ENCODE measurements around the gene SARDH. TPM values are rescaled to one million over a fixed set of nuclear protein-coding genes. Genes with fewer than 3 reads are reported as not detected.
"Not testable (repeated sequence)": the region's sequence is repeated elsewhere in the genome, so short reads cannot be mapped to it uniquely, and the experiment has no call there.

Gene SARDH
- total RNA-seq, 1 donor: 4.7 TPM

- Histone ChIP-seq H3K4me1 (ENCODE audit: insufficient read depth, low read length) (no peaks in the 10 kb centered on the region), H3K27me3 (ENCODE audit: insufficient read depth, low read length) (no peaks in the 10 kb centered on the region), H3K9me3 (ENCODE audit: low read depth, low read length) (peaks cover 6% of the 10 kb centered on the region), H3K4me3 (ENCODE audit: low read length) (no peak overlapping the region)
Measured at GRCh38 chr9:133769511-133770075, 31.4 kb upstream of the SARDH start.

GRCh38 chr9:133768859-133769510 is 30.8 kb upstream of the SARDH start:
- H3K4me1 ChIP-seq (ENCODE audit: insufficient read depth, low read length): no peaks in the 10 kb centered on the region
- H3K4me3 ChIP-seq (ENCODE audit: low read length): no peak overlapping the region
- H3K9me3 ChIP-seq (ENCODE audit: low read depth, low read length): peaks cover 6% of the 10 kb centered on the region
- H3K27me3 ChIP-seq (ENCODE audit: insufficient read depth, low read length): no peaks in the 10 kb centered on the region

GRCh38 chr9:133768371-133768858 is 30.3 kb upstream of the SARDH start:
- Histone ChIP-seq H3K4me1 (ENCODE audit: insufficient read depth, low read length) (no peaks in the 10 kb centered on the region), H3K9me3 (ENCODE audit: low read depth, low read length) (peaks cover 6% of the 10 kb centered on the region), H3K4me3 (ENCODE audit: low read length) (no peak overlapping the region), H3K27me3 (ENCODE audit: insufficient read depth, low read length) (no peaks in the 10 kb centered on the region)

GRCh38 chr9:133767625-133768024 is 29.5 kb upstream of the SARDH start:
- H3K9me3 ChIP-seq (ENCODE audit: low read depth, low read length): peaks cover 6% of the 10 kb centered on the region
- H3K4me3 ChIP-seq (ENCODE audit: low read length): no peak overlapping the region
- H3K4me1 ChIP-seq (ENCODE audit: insufficient read depth, low read length): no peaks in the 10 kb centered on the region
- H3K27me3 ChIP-seq (ENCODE audit: insufficient read depth, low read length): no peaks in the 10 kb centered on the region

- H3K9me3 ChIP-seq (ENCODE audit: low read depth, low read length): peaks cover 6% of the 10 kb centered on the region
Measured at GRCh38 chr9:133767008-133767407, 28.9 kb upstream of the SARDH start.

DNA sequence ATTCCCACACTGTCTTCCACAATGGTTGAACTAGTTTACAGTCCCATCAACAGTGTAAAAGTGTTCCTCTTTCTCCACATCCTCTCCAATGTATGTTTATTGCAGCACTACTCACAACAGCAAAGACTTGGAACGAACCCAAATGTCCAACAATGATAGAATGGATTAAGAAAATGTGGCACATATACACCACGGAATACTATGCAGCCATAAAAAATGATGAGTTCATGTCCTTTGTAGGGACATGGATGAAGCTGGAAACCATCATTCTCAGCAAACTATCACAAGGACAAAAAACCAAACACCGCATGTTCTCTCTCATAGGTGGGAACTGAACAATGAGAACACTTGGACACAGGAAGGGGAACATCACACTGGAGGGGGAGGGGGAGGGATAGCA is 28.1 kb upstream of the SARDH start:
- H3K27me3 ChIP-seq (ENCODE audit: insufficient read depth, low read length); H3K4me3 ChIP-seq (ENCODE audit: low read length); H3K4me1 ChIP-seq (ENCODE audit: insufficient read depth, low read length); H3K9me3 ChIP-seq (ENCODE audit: low read depth, low read length): not testable (repeated sequence)

More at GRCh38 chr9:133767008-133767407, 28.9 kb upstream of the SARDH start:
- Histone ChIP-seq H3K4me1 (ENCODE audit: insufficient read depth, low read length) (no peaks in the 10 kb centered on the region), H3K27me3 (ENCODE audit: insufficient read depth, low read length) (no peaks in the 10 kb centered on the region), H3K4me3 (ENCODE audit: low read length) (no peak overlapping the region)

- Histone ChIP-seq H3K27me3 (ENCODE audit: insufficient read depth, low read length) (no peaks in the 10 kb centered on the region), H3K4me1 (ENCODE audit: insufficient read depth, low read length) (no peaks in the 10 kb centered on the region), H3K4me3 (ENCODE audit: low read length) (no peak overlapping the region), H3K9me3 (ENCODE audit: low read depth, low read length) (peaks cover 6% of the 10 kb centered on the region)
Measured at GRCh38 chr9:133763272-133764183, 25.4 kb upstream of the SARDH start.

DNA sequence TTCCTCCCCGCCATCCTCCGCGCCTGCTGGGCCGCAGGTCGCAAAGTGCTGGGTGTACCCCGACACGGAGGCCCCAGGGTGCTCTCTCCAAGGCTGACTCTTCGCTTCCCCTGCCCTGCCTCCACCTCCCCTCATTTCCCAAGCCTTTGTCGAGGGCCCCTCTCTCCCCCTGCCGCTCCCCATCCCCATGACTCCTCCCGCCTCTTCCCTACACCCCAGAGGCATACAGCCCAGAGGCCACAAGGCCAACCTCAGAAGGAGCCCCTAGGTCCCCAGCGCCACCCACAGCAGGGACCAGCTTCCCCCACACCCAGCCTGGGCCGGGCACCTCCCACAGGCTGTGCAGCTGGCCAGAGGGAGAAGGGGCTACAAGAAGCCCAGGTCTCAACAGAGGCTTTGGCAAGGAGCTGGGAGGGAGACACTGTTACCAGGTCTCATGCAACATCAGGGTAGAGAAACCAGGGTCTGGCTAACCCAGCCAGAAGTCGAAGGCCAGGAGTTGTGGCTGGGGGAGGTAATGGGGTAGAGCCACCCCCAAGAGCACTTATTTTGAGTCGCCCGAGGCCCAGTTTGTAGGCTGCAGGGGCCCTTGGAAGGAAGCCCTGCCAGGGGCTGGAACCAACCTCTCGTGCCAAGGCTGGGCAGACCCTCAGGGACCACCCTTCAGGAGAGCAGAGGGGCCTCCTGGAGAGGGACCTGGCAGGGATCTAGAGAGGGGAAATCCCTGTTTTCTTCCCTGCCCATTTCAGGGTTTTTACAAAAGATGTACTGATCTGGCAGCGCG is 24.5 kb upstream of the SARDH start:
- no peak overlapping the region for H3K4me3 ChIP-seq (ENCODE audit: low read length)
- H3K27me3 ChIP-seq (ENCODE audit: insufficient read depth, low read length): no peaks in the 10 kb centered on the region
- H3K4me1 ChIP-seq (ENCODE audit: insufficient read depth, low read length): no peaks in the 10 kb centered on the region
- H3K9me3 ChIP-seq (ENCODE audit: low read depth, low read length): peaks cover 6% of the 10 kb centered on the region

DNA sequence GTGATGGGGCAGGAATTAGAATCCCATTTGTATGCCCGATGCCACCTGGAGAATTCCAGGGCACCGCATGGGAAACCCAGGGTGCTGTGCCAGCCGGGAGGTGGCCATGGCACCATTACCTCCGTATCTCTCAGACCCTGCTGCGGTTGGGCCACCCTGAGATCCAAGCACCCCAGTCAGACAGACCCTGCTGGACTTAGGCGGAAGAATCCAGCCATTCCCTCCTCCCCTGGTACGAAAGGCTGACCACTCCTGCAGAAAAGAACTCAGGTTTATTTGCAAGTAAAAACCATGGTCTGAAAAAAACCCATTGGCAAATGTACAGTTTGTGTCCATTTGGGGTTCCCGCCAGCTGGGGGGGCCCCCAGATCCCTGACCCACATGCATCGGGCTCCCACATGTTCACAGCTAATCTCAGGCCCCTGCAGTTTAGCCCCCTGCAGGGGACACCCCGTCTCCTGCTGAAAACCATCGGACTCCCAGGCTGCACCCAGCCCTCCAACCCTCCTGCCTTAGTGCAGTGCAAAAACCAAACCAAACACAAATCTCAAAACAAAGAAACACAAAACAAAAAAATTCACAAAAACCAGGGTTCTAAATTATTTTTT is 23.6 kb upstream of the SARDH start:
- no peaks in the 10 kb centered on the region for H3K4me1 ChIP-seq (ENCODE audit: insufficient read depth, low read length)
- no peaks in the 10 kb centered on the region for H3K9me3 ChIP-seq (ENCODE audit: low read depth, low read length)
- H3K27me3 ChIP-seq (ENCODE audit: insufficient read depth, low read length): no peaks in the 10 kb centered on the region
- H3K4me3 ChIP-seq (ENCODE audit: low read length): no peak overlapping the region

- no peaks in the 10 kb centered on the region for H3K4me1 ChIP-seq (ENCODE audit: insufficient read depth, low read length)
Measured at GRCh38 chr9:133760713-133761290, 22.6 kb upstream of the SARDH start.

GRCh38 chr9:133759946-133760345 is 21.8 kb upstream of the SARDH start:
- no peaks in the 10 kb centered on the region for H3K9me3 ChIP-seq (ENCODE audit: low read depth, low read length)
- no peaks in the 10 kb centered on the region for H3K27me3 ChIP-seq (ENCODE audit: insufficient read depth, low read length)

More at GRCh38 chr9:133760713-133761290, 22.6 kb upstream of the SARDH start:
- H3K9me3 ChIP-seq (ENCODE audit: low read depth, low read length): no peaks in the 10 kb centered on the region
- no peak overlapping the region for H3K4me3 ChIP-seq (ENCODE audit: low read length)
- H3K27me3 ChIP-seq (ENCODE audit: insufficient read depth, low read length): no peaks in the 10 kb centered on the region

DNA sequence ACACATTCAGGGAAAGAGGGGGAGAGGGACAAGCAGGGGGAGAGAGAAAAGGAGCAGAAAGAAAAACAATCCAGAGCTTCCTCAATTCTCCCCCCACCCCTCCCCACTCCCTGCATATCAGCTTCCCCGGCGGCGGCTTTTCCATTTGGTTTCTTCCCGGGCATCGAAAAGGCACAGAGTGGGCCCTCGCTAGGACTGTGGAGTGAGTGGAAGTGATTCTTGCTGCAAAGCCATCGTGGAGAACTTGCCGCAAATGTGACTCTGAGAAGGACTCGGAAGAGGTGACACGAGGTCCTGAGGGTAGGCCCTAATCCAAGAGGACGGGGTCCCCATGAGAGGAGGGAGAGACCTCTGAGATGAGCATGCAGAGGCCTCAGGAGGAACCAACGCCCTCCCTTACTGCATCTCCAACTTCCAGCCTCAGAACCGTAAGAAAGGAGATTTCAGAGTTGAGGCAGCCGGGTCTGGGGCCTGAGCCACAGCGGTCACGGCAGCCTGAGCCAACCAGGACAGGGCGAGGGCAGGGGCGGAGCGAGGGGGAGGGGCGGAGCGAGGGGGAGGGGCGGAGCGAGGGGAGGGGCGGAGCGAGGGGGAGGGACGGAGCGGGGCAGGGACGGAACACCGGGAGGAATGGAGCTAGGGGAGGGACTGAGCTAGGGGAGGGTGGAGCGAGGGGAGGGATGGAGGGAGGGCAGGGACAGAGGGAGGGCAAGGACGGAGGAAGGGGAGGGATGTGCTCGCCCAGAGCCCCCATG is 21.2 kb upstream of the SARDH start:
- no peaks in the 10 kb centered on the region for H3K9me3 ChIP-seq (ENCODE audit: low read depth, low read length)
- H3K4me1 ChIP-seq (ENCODE audit: insufficient read depth, low read length): no peaks in the 10 kb centered on the region
- no peak overlapping the region for H3K4me3 ChIP-seq (ENCODE audit: low read length)
- no peaks in the 10 kb centered on the region for H3K27me3 ChIP-seq (ENCODE audit: insufficient read depth, low read length)

More at GRCh38 chr9:133759946-133760345, 21.8 kb upstream of the SARDH start:
- Histone ChIP-seq H3K4me1 (ENCODE audit: insufficient read depth, low read length) (no peaks in the 10 kb centered on the region), H3K4me3 (ENCODE audit: low read length) (no peak overlapping the region)

- Histone ChIP-seq H3K4me1 (ENCODE audit: insufficient read depth, low read length) (no peaks in the 10 kb centered on the region), H3K27me3 (ENCODE audit: insufficient read depth, low read length) (no peaks in the 10 kb centered on the region), H3K4me3 (ENCODE audit: low read length) (no peak overlapping the region), H3K9me3 (ENCODE audit: low read depth, low read length) (no peaks in the 10 kb centered on the region)
Measured at GRCh38 chr9:133758228-133758627, 20.1 kb upstream of the SARDH start.
